ENCODE measurements around the gene ZNF69. TPM values are rescaled to one million over a fixed set of nuclear protein-coding genes. Genes with fewer than 3 reads are reported as not detected.
"Not testable (repeated sequence)": the region's sequence is repeated elsewhere in the genome, so short reads cannot be mapped to it uniquely, and the experiment has no call there.

The ZNF69 gene
- total RNA-seq, 4 donors from 2014 or later = 3.4 to 13.6 (median 7.2) TPM

DNA sequence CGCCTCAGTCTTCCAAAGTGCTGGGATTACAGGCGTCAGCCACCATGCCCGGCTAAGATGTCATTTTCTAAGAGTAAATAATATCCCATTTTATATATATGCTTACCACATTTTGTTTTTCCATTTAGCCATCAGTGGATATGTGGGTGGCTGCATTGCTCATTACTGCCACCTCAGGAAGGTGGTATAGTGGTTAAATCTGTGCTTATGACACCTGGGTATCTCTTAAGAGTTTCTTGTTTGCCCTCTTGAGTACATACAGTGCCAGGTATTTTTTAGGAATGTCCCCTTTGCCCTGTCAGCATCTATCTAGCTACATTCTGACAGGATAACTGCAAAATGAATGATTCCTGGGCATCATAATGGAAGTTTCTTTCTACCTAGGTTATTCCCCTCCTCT is 14.6 kb downstream of the ZNF69 start:
- DNase-seq (ENCODE audit: low spot score) = no peak
- no peak for TF ChIP-seq CTCF (IDR thresholded peaks at IDR 0.05)
- no peak for ATAC-seq (ENCODE audit: low FRiP score)

GRCh38 chr19:11905928-11906327 is 18.3 kb downstream of the ZNF69 start:
- DNase-seq (ENCODE audit: low spot score) = no peak
- TF ChIP-seq CTCF (IDR thresholded peaks at IDR 0.05) = no peak

DNA sequence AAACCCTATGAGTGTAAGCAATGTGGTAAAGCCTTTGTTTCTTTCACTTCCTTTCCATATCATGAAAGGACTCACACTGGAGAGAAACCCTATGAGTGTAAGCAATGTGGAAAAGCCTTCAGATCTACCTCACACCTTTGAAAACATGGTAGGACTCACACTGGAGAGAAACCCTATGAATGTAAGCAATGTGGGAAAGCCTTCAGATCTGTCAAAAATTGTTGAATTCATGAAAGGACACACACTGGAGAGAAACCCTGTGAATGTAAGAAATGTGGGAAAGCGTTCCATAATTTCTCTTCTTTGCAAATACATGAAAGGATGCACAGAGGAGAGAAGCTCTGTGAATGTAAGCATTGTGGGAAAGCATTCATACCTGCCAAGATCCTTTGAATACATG is 24.4 kb downstream of the ZNF69 start:
- not testable (repeated sequence) for DNase-seq (ENCODE audit: low spot score); ATAC-seq (ENCODE audit: low FRiP score)

More at GRCh38 chr19:11905928-11906327, 18.3 kb downstream of the ZNF69 start:
- no peak for ATAC-seq (ENCODE audit: low FRiP score)

- DNase-seq (ENCODE audit: low spot score); ATAC-seq (ENCODE audit: low FRiP score): not testable (repeated sequence)
Observed at GRCh38 chr19:11914417-11915051, 27.0 kb downstream of the ZNF69 start.

GRCh38 chr19:11921852-11922495 is 34.4 kb downstream of the ZNF69 start:
- no peak for TF ChIP-seq CTCF (IDR thresholded peaks at IDR 0.05)
- no peak for ATAC-seq (ENCODE audit: low FRiP score)
- no peak for DNase-seq (ENCODE audit: low spot score)

DNA sequence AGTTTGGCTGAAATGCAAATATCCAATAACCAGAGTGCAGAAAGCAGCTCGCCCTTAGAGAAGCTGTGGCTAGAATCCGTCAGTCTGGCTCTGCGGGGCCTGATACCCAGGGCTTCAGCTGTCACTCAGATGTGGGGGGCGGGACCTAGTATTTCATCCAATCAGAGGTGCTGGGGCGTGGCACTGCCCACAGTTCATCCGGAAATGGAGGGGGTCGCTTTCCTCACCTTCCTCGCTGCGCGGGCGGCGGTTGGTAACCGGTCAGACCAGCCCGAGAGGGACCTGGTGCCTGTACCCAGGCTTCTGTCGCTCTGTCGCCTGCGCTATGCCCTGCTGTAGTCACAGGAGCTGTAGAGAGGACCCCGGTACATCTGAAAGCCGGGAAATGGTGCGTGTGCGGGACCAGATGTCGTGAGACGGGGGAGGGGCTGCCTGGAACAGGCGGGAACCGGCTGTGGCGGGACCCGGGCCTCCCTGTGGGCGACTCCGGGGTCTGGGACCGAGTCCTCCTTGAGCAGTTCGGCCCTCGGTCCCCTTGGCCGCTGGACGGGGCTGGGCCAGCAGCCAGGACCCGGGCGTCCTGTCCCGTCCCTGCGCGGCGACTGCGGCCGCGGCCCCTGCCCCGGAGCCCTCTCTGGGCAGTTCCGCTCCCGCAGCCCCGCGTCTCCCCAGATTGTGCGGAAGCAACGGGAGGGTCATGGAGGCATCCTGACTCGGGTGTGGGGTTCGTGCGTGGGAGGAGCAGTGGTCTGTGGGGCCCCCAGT is 37.5 kb downstream of the ZNF69 start, which contains the start of gene ZNF700:
Gene ZNF700, plus strand, starts transcription at position 222 of the 765 bp plus-strand sequence. Its CDS starts 104 bp downstream, at position 326.
- no peak for TF ChIP-seq CTCF (IDR thresholded peaks at IDR 0.05)

GRCh38 chr19:11925651-11926187 is 38.1 kb downstream of the ZNF69 start:
- not testable (repeated sequence) for DNase-seq (ENCODE audit: low spot score); ATAC-seq (ENCODE audit: low FRiP score)

More for the DNA sequence above, 37.5 kb downstream of the ZNF69 start, which contains the start of gene ZNF700:
- ATAC-seq (ENCODE audit: low FRiP score) (peak; percentile 98), DNase-seq (ENCODE audit: low spot score) (peak; percentile 98)

DNA sequence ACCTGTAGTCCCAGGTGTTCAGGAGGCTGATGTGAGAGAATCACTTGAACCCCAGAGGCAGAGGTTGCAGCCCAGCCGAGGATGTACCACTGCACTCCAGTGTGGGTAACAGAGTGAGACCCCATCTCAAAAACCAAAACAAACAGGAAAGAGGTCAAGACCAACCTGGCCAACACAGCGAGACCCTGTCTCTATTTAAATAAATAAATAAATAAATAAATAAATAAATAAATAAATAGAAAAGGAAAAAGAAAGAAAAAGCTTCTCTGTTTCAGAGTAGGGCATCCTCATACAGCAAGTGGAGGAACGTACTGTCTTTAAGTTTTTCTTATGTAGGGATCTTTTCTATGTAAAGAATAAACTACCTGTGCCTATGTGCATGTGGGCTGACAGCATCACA is 39.6 kb downstream of the ZNF69 start:
- TF ChIP-seq CTCF (IDR thresholded peaks at IDR 0.05) = no peak
- DNase-seq (ENCODE audit: low spot score) (no peak), ATAC-seq (ENCODE audit: low FRiP score) (no peak)

All from omental fat pad (tissue), 4 donors.